Psoas muscle (tissue), 8 donors: Measurements from ENCODE around the gene MED13L. TPM values are rescaled to one million over a fixed set of nuclear protein-coding genes. Genes with fewer than 3 reads are reported as not detected.
A peak's percentile ranks its signal among the peaks of the same experiment; 100 is the strongest.

Experiments
- ATAC-seq, 4 donors: fragments of 200-7000 bp; cut with Tn5 transposase; one replicate each; pipeline ENCODE4 v1.9.1; 2020; ENCODE audit warnings: moderate library complexity in 3 of 4, mild to moderate bottlenecking in 2 of 4
- DNase-seq, 2 donors: peaks; one replicate each; pipeline ENCODE4 v3.0.0-alpha.2; 2020
- H3K27ac ChIP-seq: fragments of 200-600 bp; one replicate; pipeline ENCODE4 v1.8.0; 2022
- H3K27me3 ChIP-seq, 3 donors: fragments of 200-600 bp in 1 of 3; one replicate each; pipeline versions ENCODE4 v1.6.1 to v1.8.0; 2013 to 2022; ENCODE audit warnings: low read length in 2 of 3, mild to moderate bottlenecking in 2 of 3, moderate library complexity in 1 of 3; ENCODE audit not compliant: insufficient read depth in 3 of 3
- H3K36me3 ChIP-seq, 2 donors: fragments of 200-600 bp in 1 of 2; one replicate each; pipeline versions ENCODE4 v1.6.1 to v1.8.0; 2013 to 2022; ENCODE audit warnings: low read depth in 1 of 2, mild to moderate bottlenecking in 1 of 2, moderate library complexity in 1 of 2; ENCODE audit not compliant: insufficient read depth in 1 of 2
- H3K4me1 ChIP-seq: fragments of 200-600 bp; one replicate; pipeline ENCODE4 v1.8.0; 2022
- H3K4me3 ChIP-seq: fragments of 200-600 bp; one replicate; pipeline ENCODE4 v1.8.0; 2022; ENCODE audit warnings: mild to moderate bottlenecking
- H3K9me3 ChIP-seq: fragments of 200-600 bp; one replicate; pipeline ENCODE4 v1.8.0; 2022
- WGBS, 3 donors: extraction: QIAGEN DNeasy Blood & Tissue Kit; methylation state at CpG; one replicate each; pipeline versions ENCODE4 v1.1.6 to v1.1.7; 2013; 5-methylcytosine and 5-hydroxymethylcytosine counted together
- intact Hi-C, 2 donors: fragments of 100-400 bp; cut with DNase I; formaldehyde crosslinking; loops; one replicate each; pipeline versions ENCODE4 v1.11.0 to v1.14.2; 2022
- polyA plus RNA-seq, 3 donors: library from polyadenylated mRNA; stranded (reverse); fragments of 200-250 nt; gene quantifications; one replicate each; pipeline ENCODE4 v1.2.3, GENCODE V29; 2013
- total RNA-seq, 4 donors: library from RNA; stranded (reverse); fragmentation: NEBNext Ultra II Directional in 2 of 4; extraction: Animal tissue kit (Norgen Biotek cat#: 25700) in 2 of 4; gene quantifications; one replicate each; pipeline versions ENCODE4 v1.2.1 to v1.2.4, GENCODE V29; 2021 to 2023
- TF ChIP-seq, protein P1 (sequence below): fragments of 200-600 bp; IDR thresholded peaks from one replicate; pipeline ENCODE4 v1.8.0; 2022; ENCODE audit warnings: antibody characterized with exemption
- donor health status: healthy with polysubstance abuse.
- donor health status: DM: no; HTN: no; CAD: no; lungs with moderate emphysema.
- donor health status: Bipolar disorder and iron deficiency.
- donor health status: healthy.
- donor health status: DM: yes; HTN: yes; CAD: no.
- donor health status: DM: no; HTN: no; CAD: no.
- donor health status: DM: no; HTN: no; CAD: no.
- donor health status: DM: yes; HTN: yes; CAD: no.

MED13L gene
- total and polyA plus RNA-seq, 7 donors = 8.9 to 90.5 (median 72.5) TPM

DNA sequence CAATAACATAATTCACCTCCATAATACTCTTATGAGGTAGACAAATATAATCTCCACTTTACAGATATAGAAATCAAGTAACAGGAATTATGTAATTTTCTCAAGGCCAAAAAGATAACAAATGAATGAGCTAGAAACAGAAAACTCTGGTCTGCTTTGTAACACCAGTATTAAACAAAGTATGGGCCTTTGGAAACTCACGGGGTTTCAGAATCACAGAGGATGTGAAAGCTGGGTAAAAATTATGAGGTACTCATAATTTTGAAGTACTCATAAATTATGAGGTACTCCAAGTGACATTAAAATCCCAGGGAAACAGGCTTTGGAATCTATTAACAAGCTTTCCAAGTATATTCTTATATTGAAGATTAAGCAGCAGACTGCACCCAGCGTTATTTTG is 140.2 kb downstream of the MED13L start:
- H3K27ac ChIP-seq = no peak overlapping the region
- DNase-seq (no peak), ATAC-seq (no peak)
- TF ChIP-seq, protein P1, sequence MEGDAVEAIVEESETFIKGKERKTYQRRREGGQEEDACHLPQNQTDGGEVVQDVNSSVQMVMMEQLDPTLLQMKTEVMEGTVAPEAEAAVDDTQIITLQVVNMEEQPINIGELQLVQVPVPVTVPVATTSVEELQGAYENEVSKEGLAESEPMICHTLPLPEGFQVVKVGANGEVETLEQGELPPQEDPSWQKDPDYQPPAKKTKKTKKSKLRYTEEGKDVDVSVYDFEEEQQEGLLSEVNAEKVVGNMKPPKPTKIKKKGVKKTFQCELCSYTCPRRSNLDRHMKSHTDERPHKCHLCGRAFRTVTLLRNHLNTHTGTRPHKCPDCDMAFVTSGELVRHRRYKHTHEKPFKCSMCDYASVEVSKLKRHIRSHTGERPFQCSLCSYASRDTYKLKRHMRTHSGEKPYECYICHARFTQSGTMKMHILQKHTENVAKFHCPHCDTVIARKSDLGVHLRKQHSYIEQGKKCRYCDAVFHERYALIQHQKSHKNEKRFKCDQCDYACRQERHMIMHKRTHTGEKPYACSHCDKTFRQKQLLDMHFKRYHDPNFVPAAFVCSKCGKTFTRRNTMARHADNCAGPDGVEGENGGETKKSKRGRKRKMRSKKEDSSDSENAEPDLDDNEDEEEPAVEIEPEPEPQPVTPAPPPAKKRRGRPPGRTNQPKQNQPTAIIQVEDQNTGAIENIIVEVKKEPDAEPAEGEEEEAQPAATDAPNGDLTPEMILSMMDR = no peak
- WGBS, 3 donors = 43 to 46% (median 44%) methylated on average over 2 of the region's 2 CpGs
- intact Hi-C loops = loop anchor here in 1 of 2 donors (10.0 kb wide), 1 partner anchor 467 kb away; no protein-coding TSS in a partner anchor
- H3K36me3 ChIP-seq = no peaks in the 10 kb centered on the region
- H3K27me3 ChIP-seq = no peaks in the 10 kb centered on the region
- H3K4me3 ChIP-seq = no peak overlapping the region
- H3K4me1 ChIP-seq = peaks cover 69% of the 10 kb centered on the region
- no peaks in the 10 kb centered on the region for H3K9me3 ChIP-seq

DNA sequence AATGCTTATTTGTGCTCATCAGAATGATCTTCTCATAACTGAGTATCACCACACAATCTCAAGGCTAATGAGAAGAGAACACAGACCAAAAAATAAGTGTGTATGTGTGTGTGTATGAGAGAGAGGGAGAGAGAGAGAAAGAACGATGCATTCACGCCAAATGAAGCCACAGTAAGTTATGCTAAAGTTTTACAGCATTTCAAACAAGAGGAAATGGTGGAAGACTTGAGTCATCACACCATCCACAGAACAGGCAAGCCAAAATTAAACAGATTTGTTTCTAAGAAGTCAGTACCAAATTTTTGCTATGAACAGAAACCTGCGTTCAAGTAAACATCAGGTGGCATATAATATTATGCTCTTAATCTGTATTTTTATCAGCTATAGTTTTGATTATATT is 141.2 kb downstream of the MED13L start:
- TF ChIP-seq, protein P1 = no peak
- no peak overlapping the region for H3K27ac ChIP-seq
- H3K4me3 ChIP-seq = no peak overlapping the region
- H3K36me3 ChIP-seq = no peaks in the 10 kb centered on the region
- H3K4me1 ChIP-seq = peaks cover 62% of the 10 kb centered on the region
- 78 to 79% (median 79%) methylated on average over 3 of the region's 3 CpGs for WGBS, 3 donors
- no peaks in the 10 kb centered on the region for H3K9me3 ChIP-seq
- no peak for ATAC-seq
- intact Hi-C loops = loop anchor here in 1 of 2 donors (10.0 kb wide), 1 partner anchor 468 kb away; no protein-coding TSS in a partner anchor
- no peak for DNase-seq
- H3K27me3 ChIP-seq = no peaks in the 10 kb centered on the region

DNA sequence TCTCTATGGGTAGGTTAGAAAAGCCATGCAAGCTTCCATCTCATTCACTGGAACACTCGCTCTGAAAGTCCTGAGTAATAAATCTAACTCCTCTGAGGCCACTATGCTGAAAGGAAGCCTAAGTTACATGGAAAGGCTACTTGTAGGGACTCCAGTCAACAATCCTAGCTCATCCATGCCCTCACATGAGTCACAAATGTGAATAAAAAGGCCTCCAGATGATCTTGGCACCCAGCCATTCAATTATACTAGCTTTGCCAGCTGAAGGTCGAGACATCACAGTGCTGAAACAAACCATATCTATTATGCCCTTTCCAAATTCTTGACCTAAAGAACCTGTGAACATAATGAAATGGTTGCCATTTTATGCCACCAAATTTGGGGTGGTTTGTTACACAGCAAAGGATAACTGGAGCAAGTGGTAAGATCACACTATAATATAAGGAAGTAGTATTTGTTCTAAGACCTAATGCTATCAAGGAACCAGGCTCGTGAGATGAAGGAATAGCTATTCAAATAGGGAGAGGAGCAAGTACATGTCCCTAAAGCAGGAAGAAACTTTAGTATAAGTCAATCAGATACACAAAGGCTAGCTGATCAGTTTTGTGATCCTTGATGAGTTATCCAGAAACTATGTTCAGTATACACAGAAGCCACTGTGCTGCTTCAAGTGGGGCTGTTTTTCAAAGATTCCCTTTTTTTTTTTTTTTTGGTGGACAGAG is 142.1 kb downstream of the MED13L start:
- ATAC-seq (peak; percentile 43 to 52 (median 46)), DNase-seq (no peak)
- TF ChIP-seq, protein P1 = no peak
- Histone ChIP-seq H3K27me3 (no peaks in the 10 kb centered on the region), H3K4me1 (peaks cover 62% of the 10 kb centered on the region), H3K36me3 (no peaks in the 10 kb centered on the region), H3K27ac (peak overlapping the region; percentile 17), H3K9me3 (no peaks in the 10 kb centered on the region), H3K4me3 (no peak overlapping the region)
- intact Hi-C loops = loop anchor here in 1 of 2 donors (10.0 kb wide), 1 partner anchor 469 kb away; no protein-coding TSS in a partner anchor
- 52 to 60% (median 58%) methylated on average over 3 of the region's 3 CpGs for WGBS, 3 donors

DNA sequence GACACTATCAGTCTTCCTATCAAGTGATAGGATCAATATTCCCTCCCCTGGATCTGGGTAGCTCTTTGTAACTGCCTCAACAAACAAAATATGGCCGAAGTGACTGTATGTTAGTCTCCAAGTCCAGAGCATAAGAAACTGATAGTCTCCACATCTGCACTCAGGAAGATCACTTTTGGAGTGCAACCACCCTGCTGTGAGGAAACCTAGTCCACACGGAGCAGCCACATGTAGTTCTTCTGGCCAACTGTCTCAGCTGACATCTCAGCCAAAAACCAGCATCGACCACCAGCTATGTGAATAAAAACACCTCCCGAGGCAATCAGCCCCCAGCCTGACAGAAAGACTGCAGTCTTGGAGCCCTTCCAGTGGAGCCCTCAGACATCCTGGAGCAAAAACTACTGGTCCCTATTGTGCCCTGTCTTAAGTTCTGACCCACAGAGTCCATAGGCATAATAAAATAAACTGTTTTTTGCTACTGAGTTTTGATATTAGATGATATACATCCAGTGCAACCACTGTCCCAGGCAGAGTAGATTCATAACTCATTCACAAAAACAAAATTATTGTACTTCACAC is 143.8 kb downstream of the MED13L start:
- no peaks in the 10 kb centered on the region for H3K9me3 ChIP-seq
- peak in 3 of 4 donors; percentile 21 to 42 (median 34) for ATAC-seq
- DNase-seq = no peak
- H3K4me3 ChIP-seq = no peak overlapping the region
- intact Hi-C loops = loop anchor here in 1 of 2 donors (10.0 kb wide), 1 partner anchor 471 kb away; no protein-coding TSS in a partner anchor
- no peaks in the 10 kb centered on the region for H3K36me3 ChIP-seq
- peaks cover 66% of the 10 kb centered on the region for H3K4me1 ChIP-seq
- peak overlapping the region; percentile 38 for H3K27ac ChIP-seq
- WGBS, 3 donors = 23 to 31% (median 27%) methylated on average over 4 of the region's 4 CpGs
- TF ChIP-seq, protein P1 = no peak
- H3K27me3 ChIP-seq = no peaks in the 10 kb centered on the region
